K562 (cell line): ENCODE data around the gene DYRK4. TPM values are rescaled to one million over a fixed set of nuclear protein-coding genes. Genes with fewer than 3 reads are reported as not detected.

Experiments used
- EGR1 ChIP-seq: fragments of 450-650 bp; conservative IDR thresholded peaks from 2 replicates; pipeline ENCODE4 v1.6.1; 2017; ENCODE audit warnings: mild to moderate bottlenecking
- FOXA3 ChIP-seq, 2 experiments: fragments of 450-650 bp in 1 of 2; sonication (generic) in 1 of 2; formaldehyde crosslinking; IDR thresholded peaks in 1 of 2; conservative IDR thresholded peaks in 1 of 2; 2 replicates each; pipeline versions ENCODE4 v1.4.0 to v1.8.0; 2020 to 2022; ENCODE audit warnings: mild to moderate bottlenecking in 2 of 2, missing genetic modification reagents in 1 of 2
- FOXJ3 ChIP-seq: sonication (generic); formaldehyde crosslinking; IDR thresholded peaks from 2 replicates; pipeline ENCODE4 v1.4.0; 2020; ENCODE audit warnings: mild to moderate bottlenecking, missing genetic modification reagents
- HMG20A ChIP-seq: fragments of 450-650 bp; formaldehyde crosslinking; conservative IDR thresholded peaks from 2 replicates; pipeline ENCODE4 v1.4.0; 2020; ENCODE audit warnings: mild to moderate bottlenecking, mixed read lengths
- JUNB ChIP-seq: fragments of 450-650 bp; formaldehyde crosslinking; conservative IDR thresholded peaks from 2 replicates; pipeline ENCODE4 v1.4.0; 2020; ENCODE audit warnings: mild to moderate bottlenecking
- MAFF ChIP-seq: IDR thresholded peaks from 2 replicates; pipeline ENCODE4 v1.6.1; 2012; ENCODE audit warnings: low read length, improper control_type of control experiment
- MAFK ChIP-seq: IDR thresholded peaks from 2 replicates; pipeline ENCODE4 v1.6.1; 2011; ENCODE audit warnings: low read length, improper control_type of control experiment
- MYNN ChIP-seq, 2 experiments: sonication (generic); formaldehyde crosslinking in 1 of 2; IDR thresholded peaks; 2 replicates each; pipeline versions ENCODE4 v1.5.0 to v1.6.1; 2016 to 2020; ENCODE audit warnings: antibody characterized with exemption in 1 of 2, missing genetic modification reagents in 1 of 2
- NRF1 ChIP-seq, 2 experiments: fragments of 450-650 bp; IDR thresholded peaks in 1 of 2; conservative IDR thresholded peaks in 1 of 2; 2 replicates each; pipeline ENCODE4 v1.6.1; 2014; ENCODE audit warnings: mild to moderate bottlenecking in 2 of 2
- PATZ1 ChIP-seq: fragments of 250-450 bp; sonication (Bioruptor Pico); IDR thresholded peaks from 2 replicates; pipeline ENCODE4 v1.5.0; 2020; ENCODE audit warnings: mild to moderate bottlenecking, borderline replicate concordance
- POLR2AphosphoS2 ChIP-seq: IDR thresholded peaks from 2 replicates; pipeline ENCODE4 v1.6.1; 2012; ENCODE audit warnings: low read length, improper control_type of control experiment
- POLR2AphosphoS5 ChIP-seq: IDR thresholded peaks from 2 replicates; pipeline ENCODE4 v1.6.1; 2011; ENCODE audit warnings: mild to moderate bottlenecking, low read depth, low read length, moderate library complexity; ENCODE audit not compliant: control insufficient read depth, insufficient read depth
- SETDB1 ChIP-seq: IDR thresholded peaks from one replicate; pipeline ENCODE4 v1.6.1; 2012; ENCODE audit warnings: low read length, control low read depth, inconsistent platforms
- SMAD2 ChIP-seq: fragments of 150-350 bp; IDR thresholded peaks from 2 replicates; pipeline ENCODE4 v1.6.1; 2014; ENCODE audit warnings: low read depth, mild to moderate bottlenecking, low read length
- SMAD3 ChIP-seq: fragments of 450-650 bp; formaldehyde crosslinking; conservative IDR thresholded peaks from 2 replicates; pipeline ENCODE4 v1.4.0; 2020; ENCODE audit warnings: mild to moderate bottlenecking
- SOX6 ChIP-seq: fragments of 450-650 bp; IDR thresholded peaks from 2 replicates; pipeline ENCODE4 v1.6.1; 2014; ENCODE audit warnings: mild to moderate bottlenecking
- ZHX1 ChIP-seq: fragments of 150-350 bp; conservative IDR thresholded peaks from 2 replicates; pipeline ENCODE4 v1.6.1; 2014; ENCODE audit warnings: low read length
- ZKSCAN1 ChIP-seq: fragments of 150-350 bp; IDR thresholded peaks from 2 replicates; pipeline ENCODE4 v1.6.1; 2016; ENCODE audit warnings: low read depth, low read length
- ZKSCAN8 ChIP-seq: fragments of 200-800 bp; sonication (Bioruptor generic); IDR thresholded peaks from 2 replicates; pipeline ENCODE4 v1.6.1; 2016; ENCODE audit warnings: missing genetic modification characterization, missing compliant biosample characterization
- ZNF12 ChIP-seq: sonication (generic); formaldehyde crosslinking; IDR thresholded peaks from 2 replicates; pipeline ENCODE4 v1.4.0; 2020; ENCODE audit warnings: mild to moderate bottlenecking, missing genetic modification reagents
- ZNF197 ChIP-seq: fragments of 200-800 bp; sonication (Bioruptor generic); IDR thresholded peaks from 2 replicates; pipeline ENCODE4 v1.6.1; 2016; ENCODE audit warnings: low read depth, missing genetic modification characterization, missing compliant biosample characterization
- ZNF561 ChIP-seq: fragments of 450-650 bp; formaldehyde crosslinking; conservative IDR thresholded peaks from 2 replicates; pipeline ENCODE4 v1.4.0; 2020; ENCODE audit warnings: mild to moderate bottlenecking, moderate library complexity
- ZNF717 ChIP-seq: fragments of 250-450 bp; sonication (Bioruptor Pico); IDR thresholded peaks from 2 replicates; pipeline ENCODE4 v1.5.0; 2021
- polyA plus RNA-seq, 8 experiments: library from polyadenylated mRNA; depleted of rRNA in 4 of 8; stranded (reverse) in 5 of 8; unstranded in 3 of 8; fragments of >200 nt; fragmentation: Nextera tagmentation in 2 of 8; fragmentation: Illumina TruSeq in 1 of 8; extraction: Ambion mirVana in 2 of 8; extraction: Trizol in 1 of 8; gene quantifications; 2 replicates each; pipeline versions ENCODE4 v1.2.1 to v1.2.3, GENCODE V29; 2011 to 2014; ENCODE audit warnings: inconsistent platforms in 1 of 8, missing spikeins in 1 of 8
- total RNA-seq, 7 experiments: library from RNA; depleted of rRNA in 6 of 7; stranded (reverse); fragments of >200 nt in 6 of 7; fragmentation: Illumina TruSeq in 2 of 7; extraction: Trizol in 2 of 7; gene quantifications; 2 replicates each; pipeline versions ENCODE4 v1.2.1 to v1.2.3, GENCODE V29; 2011 to 2021; ENCODE audit warnings: low replicate concordance in 1 of 7
- TF ChIP-seq, protein P1 (sequence below), 2 experiments: fragments of 450-650 bp in 1 of 2; sonication (generic) in 1 of 2; formaldehyde crosslinking; conservative IDR thresholded peaks; 2 replicates each; pipeline versions ENCODE4 v1.4.0 to v1.8.1; 2020 to 2022; ENCODE audit warnings: mild to moderate bottlenecking in 1 of 2, missing genetic modification reagents in 1 of 2
- TF ChIP-seq, protein P2 (sequence below), 2 experiments: fragments of 450-650 bp in 1 of 2; sonication (generic) in 1 of 2; formaldehyde crosslinking in 1 of 2; IDR thresholded peaks in 1 of 2; conservative IDR thresholded peaks in 1 of 2; 2 replicates each; pipeline versions ENCODE4 v1.6.1 to v1.8.1; 2016 to 2023; ENCODE audit warnings: mild to moderate bottlenecking in 2 of 2, moderate library complexity in 2 of 2, inconsistent platforms in 1 of 2, missing genetic modification reagents in 1 of 2

DYRK4 gene
- total and polyA plus RNA-seq, 9 of the 15 experiments (the other 6 are each of a cell fraction or from before 2014, with no cell fraction given): 13.4 to 37.4 (median 22.2) TPM

- TF ChIP-seq FOXA3 (CRISPR knock-in tag; conservative IDR thresholded peaks at IDR 0.05 in 1 of 2, IDR thresholded peaks at IDR 0.05 in 1 of 2) (no peak), ZKSCAN1 (no peak), POLR2AphosphoS5 (peak; percentile 38; the same call in 1 of the 2 replicates), SOX6 (peak; percentile 85), HMG20A (CRISPR knock-in tag) (no peak), SETDB1 (no peak), ZHX1 (no peak), JUNB (CRISPR knock-in tag) (no peak), MAFK (no peak), SMAD2 (no peak), ZKSCAN8 (CRISPR knock-in tag) (no peak), SMAD3 (CRISPR knock-in tag) (no peak), FOXJ3 (CRISPR knock-in tag) (no peak), MYNN (IDR thresholded peaks at IDR 0.05) (no peak), MYNN (CRISPR knock-in tag; IDR thresholded peaks at IDR 0.05) (no peak), ZNF12 (CRISPR knock-in tag) (no peak), NRF1 (conservative IDR thresholded peaks at IDR 0.05 in 1 of 2, IDR thresholded peaks at IDR 0.05 in 1 of 2) (no peak), ZNF561 (CRISPR knock-in tag) (no peak), ZNF717 (CRISPR knock-in tag) (no peak), POLR2AphosphoS2 (no peak), EGR1 (no peak), MAFF (no peak), ZNF197 (no peak), PATZ1 (CRISPR knock-in tag) (no peak)
- TF ChIP-seq, protein P1, sequence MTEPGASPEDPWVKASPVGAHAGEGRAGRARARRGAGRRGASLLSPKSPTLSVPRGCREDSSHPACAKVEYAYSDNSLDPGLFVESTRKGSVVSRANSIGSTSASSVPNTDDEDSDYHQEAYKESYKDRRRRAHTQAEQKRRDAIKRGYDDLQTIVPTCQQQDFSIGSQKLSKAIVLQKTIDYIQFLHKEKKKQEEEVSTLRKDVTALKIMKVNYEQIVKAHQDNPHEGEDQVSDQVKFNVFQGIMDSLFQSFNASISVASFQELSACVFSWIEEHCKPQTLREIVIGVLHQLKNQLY (CRISPR knock-in tag; conservative IDR thresholded peaks at IDR 0.05): no peak
- TF ChIP-seq, protein P2, sequence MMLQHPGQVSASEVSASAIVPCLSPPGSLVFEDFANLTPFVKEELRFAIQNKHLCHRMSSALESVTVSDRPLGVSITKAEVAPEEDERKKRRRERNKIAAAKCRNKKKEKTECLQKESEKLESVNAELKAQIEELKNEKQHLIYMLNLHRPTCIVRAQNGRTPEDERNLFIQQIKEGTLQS (IDR thresholded peaks at IDR 0.05): no peak
- TF ChIP-seq, protein P2 (CRISPR knock-in tag; conservative IDR thresholded peaks at IDR 0.05): no peak
Measured at GRCh38 chr12:4572680-4573079, 10.7 kb downstream of the DYRK4 start (continued).
